Measurements from ENCODE around the gene GULP1.

GULP1 gene

GRCh38 chr2:188506843-188507242 is 215.2 kb downstream of the GULP1 start:
- H3K4me3 ChIP-seq (ENCODE audit: low read depth, low read length): no peak overlapping the region
- no peak for DNase-seq (ENCODE audit: low read depth, low spot score)
- in situ Hi-C loops (cut with HindIII; ENCODE audit: low sequenced_read_pairs): no loop called here
- no peak for TF ChIP-seq CTCF (IDR thresholded peaks at IDR 0.05; ENCODE audit: low read depth, low read length)

- in situ Hi-C loops (cut with HindIII; ENCODE audit: low sequenced_read_pairs): no loop called here
- TF ChIP-seq CTCF (IDR thresholded peaks at IDR 0.05; ENCODE audit: low read depth, low read length): no peak
- H3K4me3 ChIP-seq (ENCODE audit: low read depth, low read length): no peak overlapping the region
- no peak for DNase-seq (ENCODE audit: low read depth, low spot score)
These were observed 219.7 kb downstream of the GULP1 start for GRCh38 chr2:188511346-188511745.

GRCh38 chr2:188512456-188512855 is 220.8 kb downstream of the GULP1 start:
- peak; percentile 74 for DNase-seq (ENCODE audit: low read depth, low spot score)
- in situ Hi-C loops (cut with HindIII; ENCODE audit: low sequenced_read_pairs): no loop called here
- no peak overlapping the region for H3K4me3 ChIP-seq (ENCODE audit: low read depth, low read length)
- TF ChIP-seq CTCF (IDR thresholded peaks at IDR 0.05; ENCODE audit: low read depth, low read length): peak; percentile 53

- H3K4me3 ChIP-seq (ENCODE audit: low read depth, low read length): no peak overlapping the region
- in situ Hi-C loops (cut with HindIII; ENCODE audit: low sequenced_read_pairs): no loop called here
These were observed 224.2 kb downstream of the GULP1 start for GRCh38 chr2:188515918-188516317.

GRCh38 chr2:188517549-188518215 is 226.0 kb downstream of the GULP1 start:
- H3K4me3 ChIP-seq (ENCODE audit: low read depth, low read length): no peak overlapping the region
- TF ChIP-seq CTCF (IDR thresholded peaks at IDR 0.05; ENCODE audit: low read depth, low read length): no peak
- no peak for DNase-seq (ENCODE audit: low read depth, low spot score)
- in situ Hi-C loops (cut with HindIII; ENCODE audit: low sequenced_read_pairs): no loop called here

More at GRCh38 chr2:188515918-188516317, 224.2 kb downstream of the GULP1 start:
- DNase-seq (ENCODE audit: low read depth, low spot score): no peak
- TF ChIP-seq CTCF (IDR thresholded peaks at IDR 0.05; ENCODE audit: low read depth, low read length): no peak

GRCh38 chr2:188518381-188518780 is 226.7 kb downstream of the GULP1 start:
- H3K4me3 ChIP-seq (ENCODE audit: low read depth, low read length): no peak overlapping the region
- no peak for TF ChIP-seq CTCF (IDR thresholded peaks at IDR 0.05; ENCODE audit: low read depth, low read length)
- in situ Hi-C loops (cut with HindIII; ENCODE audit: low sequenced_read_pairs): no loop called here
- peak; percentile 32 for DNase-seq (ENCODE audit: low read depth, low spot score)
